CD4-positive, alpha-beta T cell treated with Interleukin-17A for 4 hours (primary cell): ENCODE results near the gene TRPM2.

Experiments
- DNase-seq: peaks from one replicate; pipeline ENCODE4 v3.0.0-alpha.2; 2020; ENCODE audit warnings: mixed read lengths

TRPM2 gene

GRCh38 chr21:44450999-44451398 is 97.6 kb downstream of the TRPM2 start:
- DNase-seq, result no peak

DNA sequence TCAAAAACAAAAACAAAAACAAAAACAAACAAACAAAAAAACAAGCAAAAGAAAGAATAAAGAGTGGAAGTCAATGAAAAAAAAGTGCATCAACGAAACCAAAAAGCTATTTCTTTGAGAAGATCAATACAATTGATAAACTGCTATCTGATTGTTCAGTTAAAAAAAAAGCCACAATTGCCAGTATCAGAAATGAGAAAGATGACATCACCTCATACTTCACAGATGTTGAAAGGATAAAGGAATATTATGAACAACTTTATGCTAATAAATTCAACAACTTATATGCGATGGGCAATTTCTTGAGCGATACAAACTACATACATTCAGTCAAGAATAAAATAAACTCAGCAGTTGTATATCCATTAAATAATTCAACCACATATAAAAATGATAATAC is 99.7 kb downstream of the TRPM2 start:
- no peak for DNase-seq

- DNase-seq, result no peak
Measured at GRCh38 chr21:44454058-44454457, 100.6 kb downstream of the TRPM2 start.

- peak; percentile 92 for DNase-seq
Measured at GRCh38 chr21:44454747-44455523, 101.5 kb downstream of the TRPM2 start, which contains the start of gene LRRC3. LRRC3 (plus strand) TSS chr21:44455510; CDS start chr21:44456645, 1,135 bp downstream.

DNA sequence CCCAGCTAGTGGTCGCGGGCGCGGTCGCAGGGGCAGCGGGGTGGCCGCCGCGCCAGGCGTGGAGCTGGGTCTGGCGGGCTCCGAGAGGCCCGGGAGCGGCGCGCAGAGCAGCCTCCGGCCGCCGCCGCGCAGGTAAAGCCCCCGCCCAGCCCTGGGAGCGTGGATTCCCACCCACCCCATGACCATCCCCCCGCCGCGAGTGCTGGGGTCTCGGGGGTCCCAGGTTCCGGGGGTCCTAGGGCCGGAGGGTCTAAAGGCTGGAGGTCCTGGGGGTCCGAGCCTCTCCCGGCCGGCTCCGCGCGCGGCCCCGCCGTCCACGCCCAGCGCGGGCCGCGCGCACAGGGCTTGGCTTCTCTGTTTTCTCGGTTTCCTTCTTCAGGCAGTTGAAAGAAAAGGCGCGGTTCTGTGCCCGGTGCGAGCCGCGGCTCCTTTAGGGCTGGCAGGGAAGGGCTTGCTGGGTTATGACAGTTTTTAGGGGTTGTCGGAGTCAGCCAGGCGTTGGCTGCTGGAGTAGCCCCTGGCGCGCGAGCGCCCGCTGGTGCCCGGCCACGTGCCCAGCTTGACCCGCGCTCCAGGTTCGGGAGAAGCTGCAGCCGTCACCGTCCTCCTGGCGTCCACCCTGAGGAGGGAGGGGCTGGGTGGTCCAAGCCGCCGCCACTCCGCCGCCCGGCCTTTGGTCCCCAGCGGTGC is 102.2 kb downstream of the TRPM2 start:
- DNase-seq, result peak; percentile 45

DNA sequence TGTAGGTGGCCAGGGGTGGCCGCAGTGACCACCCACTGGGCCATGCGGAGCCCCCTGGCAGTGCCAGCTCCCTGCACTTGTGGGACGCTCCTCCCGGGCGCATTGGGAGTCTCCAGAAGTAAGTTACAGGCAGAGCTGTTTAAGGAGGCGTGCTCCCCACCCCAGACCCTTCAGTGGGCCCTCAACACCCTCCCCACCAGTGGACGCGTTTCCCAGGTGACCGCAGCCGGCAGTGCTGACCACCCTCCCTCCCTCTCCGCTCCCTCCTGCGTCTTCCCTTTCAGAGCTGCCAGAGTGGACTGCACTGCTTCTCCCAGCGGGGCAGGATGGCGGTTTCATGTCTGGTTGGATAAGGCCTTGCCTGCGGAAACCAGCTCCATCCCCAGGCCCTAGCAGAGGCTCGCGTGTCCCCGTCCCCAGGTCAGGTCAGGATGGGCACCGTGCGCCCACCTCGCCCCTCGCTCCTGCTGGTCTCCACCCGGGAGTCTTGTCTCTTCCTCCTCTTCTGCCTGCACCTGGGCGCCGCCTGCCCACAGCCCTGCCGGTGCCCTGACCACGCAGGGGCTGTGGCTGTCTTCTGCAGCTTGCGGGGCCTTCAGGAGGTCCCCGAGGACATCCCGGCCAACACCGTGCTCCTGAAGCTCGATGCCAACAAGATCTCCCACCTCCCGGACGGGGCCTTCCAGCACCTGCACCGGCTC is 102.9 kb downstream of the TRPM2 start:
- no peak for DNase-seq

DNA sequence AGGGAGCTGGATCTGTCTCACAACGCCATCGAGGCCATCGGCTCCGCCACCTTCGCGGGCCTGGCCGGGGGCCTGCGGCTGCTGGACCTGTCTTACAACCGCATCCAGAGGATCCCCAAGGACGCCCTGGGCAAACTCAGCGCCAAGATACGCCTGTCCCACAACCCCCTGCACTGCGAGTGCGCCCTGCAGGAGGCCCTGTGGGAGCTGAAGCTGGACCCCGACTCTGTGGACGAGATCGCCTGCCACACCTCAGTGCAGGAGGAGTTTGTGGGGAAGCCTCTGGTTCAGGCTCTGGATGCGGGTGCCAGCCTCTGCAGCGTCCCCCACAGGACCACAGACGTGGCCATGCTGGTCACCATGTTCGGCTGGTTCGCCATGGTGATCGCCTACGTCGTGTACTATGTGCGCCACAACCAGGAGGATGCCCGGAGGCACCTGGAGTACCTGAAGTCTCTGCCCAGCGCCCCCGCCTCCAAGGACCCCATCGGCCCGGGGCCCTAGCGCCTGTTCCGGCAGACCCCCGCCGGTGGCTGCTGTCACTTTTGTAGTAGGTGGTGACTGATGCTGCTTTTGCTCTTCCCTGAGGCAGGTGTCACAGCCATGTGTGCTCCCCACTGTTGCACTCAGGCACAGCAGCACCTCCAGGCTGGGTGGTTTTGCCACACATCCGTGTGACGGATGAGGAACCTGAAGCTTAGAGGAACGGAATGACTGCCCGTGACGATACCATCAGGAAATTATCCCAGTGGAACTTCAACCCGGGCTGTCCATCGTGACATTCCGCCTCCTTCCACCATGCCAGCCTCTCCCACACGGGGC is 103.7 kb downstream of the TRPM2 start:
- DNase-seq, result no peak

- DNase-seq, result no peak
Measured at GRCh38 chr21:44458971-44459711, 105.7 kb downstream of the TRPM2 start.

- no peak for DNase-seq
Measured at GRCh38 chr21:44459712-44460440, 106.5 kb downstream of the TRPM2 start.

- DNase-seq, result no peak
Measured at GRCh38 chr21:44460441-44460755, 107.0 kb downstream of the TRPM2 start.

DNA sequence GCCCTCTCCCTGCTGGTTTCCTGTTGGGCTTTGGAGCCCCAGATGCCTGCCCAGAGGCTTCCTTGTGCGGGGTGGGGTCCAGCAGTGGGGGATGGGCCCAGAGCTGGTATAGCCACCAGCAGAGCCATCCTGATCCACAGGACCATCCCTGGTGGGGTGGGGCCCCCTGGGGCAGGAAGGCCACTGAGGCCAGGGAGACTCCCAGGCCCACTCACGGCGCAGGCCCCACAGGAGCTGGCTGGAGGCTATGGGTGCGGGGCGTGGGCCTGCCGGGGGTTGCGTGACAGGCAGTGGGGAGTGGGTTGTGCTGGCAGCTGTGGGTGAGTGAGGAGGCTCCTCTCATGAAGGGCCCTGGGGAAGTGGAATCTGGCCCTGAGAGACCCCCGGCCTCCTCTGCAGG is 107.6 kb downstream of the TRPM2 start:
- no peak for DNase-seq

GRCh38 chr21:44461464-44462001 is 108.1 kb downstream of the TRPM2 start:
- no peak for DNase-seq

DNA sequence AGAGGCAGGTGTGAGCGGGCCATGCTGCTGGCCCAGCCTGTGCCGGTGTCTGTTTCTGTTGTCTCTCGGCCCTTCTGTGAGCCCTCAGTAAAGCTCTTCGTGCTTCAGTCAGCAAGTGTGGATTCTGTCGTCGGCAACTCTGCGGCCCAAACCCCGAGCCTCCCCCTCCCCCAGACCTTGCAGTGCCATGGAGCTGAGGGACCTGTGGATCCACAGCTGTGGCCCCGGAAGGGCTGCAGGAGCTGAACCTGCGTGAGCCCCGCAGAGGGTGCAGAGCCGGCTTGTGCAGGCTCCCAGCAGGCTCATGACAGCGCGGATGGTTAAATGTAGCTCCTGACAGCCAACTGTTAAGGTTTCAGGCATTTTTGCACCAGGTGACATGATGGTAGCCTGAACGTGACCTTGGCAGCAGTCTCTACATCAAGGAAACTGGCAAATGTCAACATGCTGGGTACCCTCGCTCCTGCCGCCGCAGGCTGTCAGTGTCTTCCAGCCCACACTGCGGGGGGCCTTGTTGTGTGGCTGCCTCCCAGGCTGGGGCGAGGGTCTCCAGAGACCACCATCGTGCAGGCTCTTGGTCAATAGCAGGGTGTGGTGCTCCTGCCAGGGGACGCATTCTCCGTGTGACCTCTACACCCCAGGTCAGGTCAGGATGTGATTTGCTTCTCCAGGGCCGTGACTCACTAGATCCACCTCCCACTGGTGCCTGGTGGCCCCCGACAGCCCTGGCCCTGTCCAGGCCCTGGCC is 108.8 kb downstream of the TRPM2 start:
- DNase-seq, result no peak

- DNase-seq, result no peak
Measured at GRCh38 chr21:44462834-44463200, 109.4 kb downstream of the TRPM2 start.

GRCh38 chr21:44463724-44464123 is 110.3 kb downstream of the TRPM2 start:
- DNase-seq, result no peak

DNA sequence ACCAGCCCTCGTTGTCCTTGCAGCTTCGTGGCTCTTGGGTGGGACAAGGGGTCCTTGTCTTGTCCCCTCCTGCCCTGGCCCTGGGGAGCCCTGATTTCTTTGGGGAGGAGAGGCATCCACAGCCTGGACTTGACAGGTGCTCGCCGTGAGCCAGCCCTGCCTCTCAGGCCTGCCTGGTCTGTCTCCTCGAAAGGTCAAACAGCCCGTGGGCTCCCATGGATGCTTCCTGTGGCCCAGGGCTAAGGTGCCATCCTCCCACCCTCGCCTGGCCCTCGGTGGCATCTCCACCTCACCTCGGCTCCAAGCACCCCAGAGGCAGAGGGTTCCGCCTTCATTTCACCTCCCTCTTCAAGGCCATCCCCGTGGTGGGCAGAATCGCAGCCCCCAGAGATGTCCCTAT is 110.9 kb downstream of the TRPM2 start:
- no peak for DNase-seq

GRCh38 chr21:44466351-44466954 is 113.0 kb downstream of the TRPM2 start:
- no peak for DNase-seq

DNA sequence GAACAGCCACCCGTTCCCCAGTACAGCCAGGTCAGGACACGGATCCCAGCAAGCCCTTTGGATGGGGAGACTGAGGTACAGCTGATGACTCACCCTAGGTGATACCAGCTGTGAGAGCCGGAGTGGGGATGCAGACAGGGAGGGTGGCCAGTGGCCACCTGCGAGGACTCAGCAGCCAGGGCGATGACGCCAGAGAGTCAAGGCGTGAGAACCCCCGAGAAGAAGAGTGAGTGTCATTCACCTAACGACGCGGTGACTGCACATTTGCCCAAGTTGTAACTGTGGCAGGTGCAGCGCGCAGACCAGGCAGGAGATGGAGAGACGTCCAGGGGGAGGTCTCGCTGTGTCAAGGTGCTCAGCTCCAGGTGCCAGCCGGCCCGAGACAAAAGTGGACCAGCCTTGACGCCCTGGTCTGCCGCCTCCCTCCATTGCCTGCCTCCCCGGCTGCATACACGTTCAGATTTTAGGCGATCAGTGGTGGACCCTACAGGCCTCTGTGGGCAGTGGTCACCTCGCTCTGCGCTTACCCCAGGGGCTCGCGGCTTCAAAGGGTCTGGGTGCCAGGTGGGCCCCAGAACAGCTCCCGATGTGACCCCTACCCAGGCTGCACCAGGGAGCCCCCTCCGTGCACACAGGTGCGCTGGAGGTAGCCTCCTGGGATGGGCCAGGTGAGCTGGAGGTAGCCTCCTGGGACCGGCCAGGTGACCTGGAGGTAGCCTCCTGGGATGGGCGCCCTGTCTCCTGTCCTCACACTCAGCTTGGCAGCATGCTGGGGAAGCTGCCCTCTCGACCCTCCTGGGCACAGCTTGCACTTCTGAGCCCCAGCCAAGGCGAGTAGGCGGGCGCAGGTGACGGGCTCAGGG is 113.8 kb downstream of the TRPM2 start:
- no peak for DNase-seq

- DNase-seq, result no peak
Measured at GRCh38 chr21:44467859-44468195, 114.4 kb downstream of the TRPM2 start.
